ENCODE data around the gene F9.

F9 gene

DNA sequence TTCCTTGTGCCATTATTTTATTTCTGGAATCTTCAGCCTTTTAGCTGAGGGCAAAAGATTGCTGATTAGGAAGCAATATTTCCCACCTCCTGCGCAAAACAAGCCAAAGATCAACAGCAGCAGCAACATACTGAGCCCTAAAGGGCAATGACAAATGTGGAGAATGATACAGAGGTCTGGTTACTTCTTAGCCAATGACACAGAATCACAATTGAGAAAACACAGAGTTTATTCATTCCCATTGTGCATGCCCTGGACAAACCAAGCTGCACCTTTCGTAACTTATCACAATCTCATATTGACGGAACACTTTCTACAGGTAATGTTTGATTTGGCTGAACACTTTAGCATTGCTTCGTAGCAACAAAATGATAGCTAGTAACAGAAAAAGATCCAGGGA, 13.4 kb downstream of the F9 start:
- H3K4me1 ChIP-seq (ENCODE audit: control insufficient read depth, insufficient read depth, low read length) = no peaks in the 10 kb centered on the region
- no peak overlapping the region for H3K4me2 ChIP-seq (ENCODE audit: low read length)
- no peak overlapping the region for H3K4me3 ChIP-seq (ENCODE audit: low read length)
- H3K27me3 ChIP-seq (ENCODE audit: control insufficient read depth, insufficient read depth, low read length) = no peaks in the 10 kb centered on the region
- no peaks in the 10 kb centered on the region for H3K9me3 ChIP-seq (replicated peaks; ENCODE audit: low read length)
- no peak overlapping the region for H3K9ac ChIP-seq (ENCODE audit: low read depth, low read length)
- H3K36me3 ChIP-seq (ENCODE audit: insufficient read depth, low read length) = no peaks in the 10 kb centered on the region

GRCh38 chrX:139544591-139544990, 14.1 kb downstream of the F9 start:
- H3K9me3 ChIP-seq (replicated peaks; ENCODE audit: low read length) = no peaks in the 10 kb centered on the region
- no peak overlapping the region for H3K4me2 ChIP-seq (ENCODE audit: low read length)
- no peaks in the 10 kb centered on the region for H3K27me3 ChIP-seq (ENCODE audit: control insufficient read depth, insufficient read depth, low read length)
- H3K4me3 ChIP-seq (ENCODE audit: low read length) = no peak overlapping the region
- no peaks in the 10 kb centered on the region for H3K36me3 ChIP-seq (ENCODE audit: insufficient read depth, low read length)
- no peak overlapping the region for H3K9ac ChIP-seq (ENCODE audit: low read depth, low read length)
- H3K4me1 ChIP-seq (ENCODE audit: control insufficient read depth, insufficient read depth, low read length) = no peaks in the 10 kb centered on the region

- Histone ChIP-seq H3K9me3 (replicated peaks; ENCODE audit: low read length) (no peaks in the 10 kb centered on the region), H3K4me3 (ENCODE audit: low read length) (no peak overlapping the region), H3K36me3 (ENCODE audit: insufficient read depth, low read length) (no peaks in the 10 kb centered on the region), H3K27me3 (ENCODE audit: control insufficient read depth, insufficient read depth, low read length) (no peaks in the 10 kb centered on the region), H3K4me2 (ENCODE audit: low read length) (no peak overlapping the region), H3K4me1 (ENCODE audit: control insufficient read depth, insufficient read depth, low read length) (no peaks in the 10 kb centered on the region), H3K9ac (ENCODE audit: low read depth, low read length) (no peak overlapping the region)
These were observed 23.8 kb downstream of the F9 start for GRCh38 chrX:139554376-139554775.

DNA sequence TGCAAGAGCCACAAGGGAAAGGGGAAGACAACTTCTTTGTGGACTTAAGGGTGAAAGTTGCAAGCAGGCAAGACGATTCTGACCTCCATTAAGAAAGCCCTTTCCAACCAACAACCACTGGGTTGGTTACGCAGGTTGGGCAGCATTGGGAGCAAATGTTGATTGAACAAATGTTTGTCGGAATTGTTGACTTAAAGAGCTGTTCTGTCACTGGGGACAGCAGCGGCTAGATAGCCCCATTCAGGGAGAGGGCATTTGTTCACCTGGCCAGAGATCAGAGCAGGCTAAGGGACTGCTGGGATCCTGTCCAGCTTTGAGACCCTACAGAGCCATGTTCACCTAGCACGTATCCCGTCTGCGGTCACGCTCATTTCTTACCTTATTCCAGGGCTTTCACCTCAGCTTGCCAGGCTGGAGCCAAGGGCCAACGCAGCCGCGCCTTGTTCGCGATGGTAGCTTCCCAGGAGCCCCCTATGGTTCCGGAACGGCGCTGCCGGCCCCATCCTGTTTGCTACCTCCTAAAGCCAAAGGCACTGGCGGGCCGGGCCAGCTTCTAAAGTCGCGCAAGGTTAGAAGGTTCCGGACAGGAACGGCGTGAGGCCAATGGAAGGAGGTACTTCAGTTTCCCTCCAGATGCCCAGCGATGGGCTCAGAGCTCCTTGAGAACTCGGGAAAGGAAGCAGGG, 24.6 kb downstream of the F9 start:
- Histone ChIP-seq H3K4me3 (ENCODE audit: low read length) (no peak overlapping the region), H3K27me3 (ENCODE audit: control insufficient read depth, insufficient read depth, low read length) (no peaks in the 10 kb centered on the region), H3K36me3 (ENCODE audit: insufficient read depth, low read length) (no peaks in the 10 kb centered on the region), H3K4me2 (ENCODE audit: low read length) (no peak overlapping the region), H3K4me1 (ENCODE audit: control insufficient read depth, insufficient read depth, low read length) (no peaks in the 10 kb centered on the region), H3K9me3 (replicated peaks; ENCODE audit: low read length) (no peaks in the 10 kb centered on the region), H3K9ac (ENCODE audit: low read depth, low read length) (no peak overlapping the region)

- Histone ChIP-seq H3K4me3 (ENCODE audit: low read length) (no peak overlapping the region), H3K9ac (ENCODE audit: low read depth, low read length) (no peak overlapping the region), H3K4me1 (ENCODE audit: control insufficient read depth, insufficient read depth, low read length) (no peaks in the 10 kb centered on the region), H3K4me2 (ENCODE audit: low read length) (no peak overlapping the region), H3K36me3 (ENCODE audit: insufficient read depth, low read length) (no peaks in the 10 kb centered on the region), H3K27me3 (ENCODE audit: control insufficient read depth, insufficient read depth, low read length) (no peaks in the 10 kb centered on the region), H3K9me3 (replicated peaks; ENCODE audit: low read length) (no peaks in the 10 kb centered on the region)
These were observed 29.0 kb downstream of the F9 start for GRCh38 chrX:139559383-139560042.

DNA sequence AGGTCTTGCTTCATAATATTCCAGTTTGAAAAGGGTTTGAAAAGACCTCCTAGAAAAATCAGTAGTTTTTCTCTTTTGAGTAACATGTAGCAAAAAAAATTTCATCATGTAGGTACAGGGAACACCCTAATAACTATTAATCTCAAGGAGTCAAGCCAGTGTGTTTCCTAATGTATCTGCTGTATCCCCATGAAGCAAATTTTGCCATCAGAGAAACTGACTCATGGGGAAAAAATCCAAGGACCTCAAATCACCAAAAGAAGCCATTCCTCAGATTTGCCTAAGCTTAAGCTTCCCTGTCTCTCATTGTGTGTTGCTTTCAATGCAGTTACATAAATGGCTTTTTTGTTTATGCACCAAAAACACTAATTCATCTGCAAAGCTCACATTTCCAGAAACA, 29.7 kb downstream of the F9 start:
- H3K4me1 ChIP-seq (ENCODE audit: control insufficient read depth, insufficient read depth, low read length) = no peaks in the 10 kb centered on the region
- H3K36me3 ChIP-seq (ENCODE audit: insufficient read depth, low read length) = no peaks in the 10 kb centered on the region
- H3K9me3 ChIP-seq (replicated peaks; ENCODE audit: low read length) = no peaks in the 10 kb centered on the region
- no peak overlapping the region for H3K4me2 ChIP-seq (ENCODE audit: low read length)
- no peak overlapping the region for H3K4me3 ChIP-seq (ENCODE audit: low read length)
- H3K9ac ChIP-seq (ENCODE audit: low read depth, low read length) = no peak overlapping the region
- H3K27me3 ChIP-seq (ENCODE audit: control insufficient read depth, insufficient read depth, low read length) = no peaks in the 10 kb centered on the region

GRCh38 chrX:139563251-139563650, 32.7 kb downstream of the F9 start:
- Histone ChIP-seq H3K36me3 (ENCODE audit: insufficient read depth, low read length) (no peaks in the 10 kb centered on the region), H3K27me3 (ENCODE audit: control insufficient read depth, insufficient read depth, low read length) (no peaks in the 10 kb centered on the region), H3K4me1 (ENCODE audit: control insufficient read depth, insufficient read depth, low read length) (no peaks in the 10 kb centered on the region), H3K9me3 (replicated peaks; ENCODE audit: low read length) (no peaks in the 10 kb centered on the region), H3K4me2 (ENCODE audit: low read length) (no peak overlapping the region), H3K4me3 (ENCODE audit: low read length) (no peak overlapping the region), H3K9ac (ENCODE audit: low read depth, low read length) (no peak overlapping the region)

DNA sequence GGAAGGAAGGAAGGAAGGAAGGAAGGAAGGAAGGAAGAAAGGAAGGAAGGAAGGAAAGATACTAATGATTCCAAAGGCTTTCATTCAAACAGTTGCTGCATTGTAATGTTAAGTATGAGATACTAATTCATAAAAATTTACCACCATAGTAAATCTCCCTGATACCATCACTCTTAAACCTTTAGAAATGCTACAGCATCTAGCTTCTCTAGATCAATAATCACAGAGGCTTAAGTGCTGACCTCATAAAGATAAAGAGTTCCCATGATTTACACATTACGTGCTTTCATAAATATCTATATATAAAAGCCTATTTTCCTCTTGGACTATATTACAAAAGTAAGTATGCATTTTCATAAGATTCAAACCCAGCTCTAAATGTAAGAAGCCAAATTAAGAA, 36.4 kb downstream of the F9 start:
- Histone ChIP-seq H3K4me3 (ENCODE audit: low read length) (no peak overlapping the region), H3K36me3 (ENCODE audit: insufficient read depth, low read length) (no peaks in the 10 kb centered on the region), H3K27me3 (ENCODE audit: control insufficient read depth, insufficient read depth, low read length) (no peaks in the 10 kb centered on the region), H3K9me3 (replicated peaks; ENCODE audit: low read length) (no peaks in the 10 kb centered on the region), H3K4me2 (ENCODE audit: low read length) (no peak overlapping the region), H3K9ac (ENCODE audit: low read depth, low read length) (no peak overlapping the region), H3K4me1 (ENCODE audit: control insufficient read depth, insufficient read depth, low read length) (no peaks in the 10 kb centered on the region)

DNA sequence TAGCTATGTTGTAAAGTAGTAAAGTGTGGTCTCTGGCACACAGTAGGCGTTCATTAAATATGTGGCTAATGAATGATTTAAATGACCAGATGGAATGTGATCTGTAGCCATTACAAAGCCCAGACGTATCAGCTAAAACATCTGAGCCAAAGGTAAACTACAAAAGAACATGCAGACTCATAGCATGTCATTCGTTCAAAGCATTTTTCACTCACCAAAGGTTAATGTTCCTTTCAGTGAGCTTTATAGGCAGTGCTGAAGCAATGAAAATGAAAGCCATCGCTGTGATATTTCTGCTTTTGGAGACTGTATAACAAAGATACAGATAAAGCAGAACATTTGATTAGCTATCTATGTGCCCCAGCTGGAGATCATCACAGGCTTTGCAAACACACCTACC, 50.5 kb downstream of the F9 start:
- H3K4me1 ChIP-seq (ENCODE audit: control insufficient read depth, insufficient read depth, low read length) = no peaks in the 10 kb centered on the region
- H3K27me3 ChIP-seq (ENCODE audit: control insufficient read depth, insufficient read depth, low read length) = no peaks in the 10 kb centered on the region
- no peak overlapping the region for H3K4me3 ChIP-seq (ENCODE audit: low read length)
- H3K9me3 ChIP-seq (replicated peaks; ENCODE audit: low read length) = no peaks in the 10 kb centered on the region
- no peak overlapping the region for H3K9ac ChIP-seq (ENCODE audit: low read depth, low read length)
- H3K4me2 ChIP-seq (ENCODE audit: low read length) = no peak overlapping the region
- H3K36me3 ChIP-seq (ENCODE audit: insufficient read depth, low read length) = no peaks in the 10 kb centered on the region

- no peaks in the 10 kb centered on the region for H3K4me1 ChIP-seq (ENCODE audit: control insufficient read depth, insufficient read depth, low read length)
- no peaks in the 10 kb centered on the region for H3K9me3 ChIP-seq (replicated peaks; ENCODE audit: low read length)
- no peaks in the 10 kb centered on the region for H3K36me3 ChIP-seq (ENCODE audit: insufficient read depth, low read length)
- no peaks in the 10 kb centered on the region for H3K27me3 ChIP-seq (ENCODE audit: control insufficient read depth, insufficient read depth, low read length)
- H3K4me2 ChIP-seq (ENCODE audit: low read length) = no peak overlapping the region
- H3K4me3 ChIP-seq (ENCODE audit: low read length) = no peak overlapping the region
- H3K9ac ChIP-seq (ENCODE audit: low read depth, low read length) = no peak overlapping the region
These were observed 55.1 kb downstream of the F9 start for GRCh38 chrX:139585613-139586012.

- H3K9ac ChIP-seq (ENCODE audit: low read depth, low read length) = no peak overlapping the region
- H3K4me3 ChIP-seq (ENCODE audit: low read length) = no peak overlapping the region
These were observed 65.5 kb downstream of the F9 start for GRCh38 chrX:139596068-139596467.

GRCh38 chrX:139600105-139600504, 69.6 kb downstream of the F9 start:
- H3K27me3 ChIP-seq (ENCODE audit: control insufficient read depth, insufficient read depth, low read length) = no peaks in the 10 kb centered on the region
- H3K9me3 ChIP-seq (replicated peaks; ENCODE audit: low read length) = no peaks in the 10 kb centered on the region
- no peak overlapping the region for H3K4me3 ChIP-seq (ENCODE audit: low read length)
- no peak overlapping the region for H3K9ac ChIP-seq (ENCODE audit: low read depth, low read length)
- no peaks in the 10 kb centered on the region for H3K4me1 ChIP-seq (ENCODE audit: control insufficient read depth, insufficient read depth, low read length)
- H3K4me2 ChIP-seq (ENCODE audit: low read length) = no peak overlapping the region
- H3K36me3 ChIP-seq (ENCODE audit: insufficient read depth, low read length) = no peaks in the 10 kb centered on the region

More at GRCh38 chrX:139596068-139596467, 65.5 kb downstream of the F9 start:
- no peaks in the 10 kb centered on the region for H3K4me1 ChIP-seq (ENCODE audit: control insufficient read depth, insufficient read depth, low read length)
- H3K27me3 ChIP-seq (ENCODE audit: control insufficient read depth, insufficient read depth, low read length) = no peaks in the 10 kb centered on the region
- H3K4me2 ChIP-seq (ENCODE audit: low read length) = no peak overlapping the region
- H3K36me3 ChIP-seq (ENCODE audit: insufficient read depth, low read length) = no peaks in the 10 kb centered on the region
- no peaks in the 10 kb centered on the region for H3K9me3 ChIP-seq (replicated peaks; ENCODE audit: low read length)
